IgD-negative memory B cell (primary cell): ENCODE results near the gene PPT1. TPM values are rescaled to one million over a fixed set of nuclear protein-coding genes. Genes with fewer than 3 reads are reported as not detected.

Experiments
- H3K27ac Mint-ChIP-seq, 3 donors: one replicate each; pipeline ENCODE4 v1.8.0; 2020 to 2022; ENCODE audit warnings: mild to moderate bottlenecking in 3 of 3, mixed read lengths in 3 of 3, moderate library complexity in 1 of 3
- H3K27me3 Mint-ChIP-seq: one replicate; pipeline ENCODE4 v1.8.0; 2021; ENCODE audit warnings: mixed read lengths
- H3K36me3 Mint-ChIP-seq: one replicate; pipeline ENCODE4 v1.8.0; 2020; ENCODE audit warnings: mild to moderate bottlenecking, mixed read lengths
- H3K4me1 Mint-ChIP-seq, 3 donors: one replicate each; pipeline ENCODE4 v1.8.0; 2020 to 2022; ENCODE audit warnings: mixed read lengths in 3 of 3, mild to moderate bottlenecking in 1 of 3
- H3K4me3 Mint-ChIP-seq, 4 donors: one replicate each; pipeline ENCODE4 v1.8.0; 2020 to 2022; ENCODE audit warnings: mild to moderate bottlenecking in 4 of 4, mixed read lengths in 4 of 4, moderate library complexity in 3 of 4
- H3K9me3 Mint-ChIP-seq, 3 donors: one replicate each; pipeline ENCODE4 v1.8.0; 2020 to 2021; ENCODE audit warnings: mixed read lengths in 3 of 3, mild to moderate bottlenecking in 1 of 3
- polyA plus RNA-seq: library from polyadenylated mRNA; unstranded; fragments of 300-500 nt; fragmentation: Illumina TruSeq; gene quantifications from one replicate; pipeline ENCODE4 v1.2.3, GENCODE V29; 2021

Gene PPT1
- polyA plus RNA-seq, 1 donor from 2014 or later, result 107 TPM

- Mint-ChIP-seq H3K27me3 (no peaks in the 10 kb centered on the region), H3K4me3 (peak overlapping the region in 2 of 4 donors; percentile 10 to 32), H3K27ac (peak overlapping the region in 2 of 3 donors; percentile 67 to 83), H3K9me3 (no peaks in the 10 kb centered on the region), H3K4me1 (peaks cover 48 to 75% (median 60%) of the 10 kb centered on the region in 3 donors), H3K36me3 (peaks cover 6% of the 10 kb centered on the region)
Observed at GRCh38 chr1:40053138-40053887, 43.7 kb downstream of the PPT1 start.

- peaks cover 4% of the 10 kb centered on the region for H3K36me3 Mint-ChIP-seq
Observed at GRCh38 chr1:40050863-40051262, 46.2 kb downstream of the PPT1 start.

GRCh38 chr1:40049725-40050124 is 47.3 kb downstream of the PPT1 start:
- Mint-ChIP-seq H3K4me1 (peaks cover 38 to 62% (median 42%) of the 10 kb centered on the region in 3 donors), H3K27ac (peak overlapping the region; percentile 4 to 46 (median 14)), H3K9me3 (no peaks in the 10 kb centered on the region), H3K36me3 (peaks cover 4% of the 10 kb centered on the region), H3K4me3 (peak overlapping the region in 2 of 4 donors; percentile 18 to 77), H3K27me3 (no peaks in the 10 kb centered on the region)

More at GRCh38 chr1:40050863-40051262, 46.2 kb downstream of the PPT1 start:
- no peaks in the 10 kb centered on the region for H3K9me3 Mint-ChIP-seq
- peak overlapping the region in 3 of 4 donors; percentile 2 to 87 (median 53) for H3K4me3 Mint-ChIP-seq
- H3K4me1 Mint-ChIP-seq, result peaks cover 43 to 65% (median 43%) of the 10 kb centered on the region in 3 donors
- no peaks in the 10 kb centered on the region for H3K27me3 Mint-ChIP-seq
- peak overlapping the region; percentile 6 to 48 (median 48) for H3K27ac Mint-ChIP-seq

GRCh38 chr1:40047769-40048168 is 49.3 kb downstream of the PPT1 start:
- Mint-ChIP-seq H3K4me1 (peaks cover 39 to 62% (median 48%) of the 10 kb centered on the region in 3 donors), H3K9me3 (no peaks in the 10 kb centered on the region), H3K27ac (peak overlapping the region in 1 of 3 donors; percentile 49), H3K27me3 (no peaks in the 10 kb centered on the region), H3K36me3 (peaks cover 9% of the 10 kb centered on the region), H3K4me3 (no peak overlapping the region)

- H3K27ac Mint-ChIP-seq, result peak overlapping the region in 1 of 3 donors; percentile 49
- H3K27me3 Mint-ChIP-seq, result no peaks in the 10 kb centered on the region
- H3K4me1 Mint-ChIP-seq, result peaks cover 43 to 65% (median 53%) of the 10 kb centered on the region in 3 donors
- H3K9me3 Mint-ChIP-seq, result no peaks in the 10 kb centered on the region
- peak overlapping the region in 2 of 4 donors; percentile 10 to 17 for H3K4me3 Mint-ChIP-seq
- peaks cover 10% of the 10 kb centered on the region for H3K36me3 Mint-ChIP-seq
Observed at GRCh38 chr1:40047276-40047675, 49.8 kb downstream of the PPT1 start.

GRCh38 chr1:40045766-40046165 is 51.3 kb downstream of the PPT1 start:
- Mint-ChIP-seq H3K27me3 (no peaks in the 10 kb centered on the region), H3K27ac (peak overlapping the region in 1 of 3 donors; percentile 65), H3K9me3 (no peaks in the 10 kb centered on the region), H3K4me1 (peaks cover 45 to 63% (median 51%) of the 10 kb centered on the region in 3 donors), H3K4me3 (peak overlapping the region in 3 of 4 donors; percentile 28 to 78 (median 61)), H3K36me3 (peaks cover 7% of the 10 kb centered on the region)

- Mint-ChIP-seq H3K27me3 (no peaks in the 10 kb centered on the region), H3K36me3 (peaks cover 6% of the 10 kb centered on the region), H3K27ac (peak overlapping the region in 1 of 3 donors; percentile 65), H3K4me1 (peaks cover 48 to 60% (median 48%) of the 10 kb centered on the region in 3 donors), H3K9me3 (no peaks in the 10 kb centered on the region), H3K4me3 (peak overlapping the region in 2 of 4 donors; percentile 51 to 88)
Observed at GRCh38 chr1:40045182-40045581, 51.9 kb downstream of the PPT1 start.

GRCh38 chr1:40044110-40044509 is 52.9 kb downstream of the PPT1 start:
- no peaks in the 10 kb centered on the region for H3K9me3 Mint-ChIP-seq
- H3K27ac Mint-ChIP-seq, result peak overlapping the region; percentile 67 to 81 (median 78)
- peaks cover 6% of the 10 kb centered on the region for H3K36me3 Mint-ChIP-seq
- H3K4me1 Mint-ChIP-seq, result peaks cover 43 to 52% (median 48%) of the 10 kb centered on the region in 3 donors
- H3K27me3 Mint-ChIP-seq, result no peaks in the 10 kb centered on the region
- peak overlapping the region; percentile 23 to 98 (median 78) for H3K4me3 Mint-ChIP-seq

GRCh38 chr1:40042341-40042740 is 54.7 kb downstream of the PPT1 start:
- H3K27me3 Mint-ChIP-seq, result no peaks in the 10 kb centered on the region
- peaks cover 6% of the 10 kb centered on the region for H3K36me3 Mint-ChIP-seq
- H3K9me3 Mint-ChIP-seq, result no peaks in the 10 kb centered on the region
- H3K4me3 Mint-ChIP-seq, result peak overlapping the region; percentile 93 to 98 (median 98)
- H3K4me1 Mint-ChIP-seq, result peaks cover 43 to 47% (median 44%) of the 10 kb centered on the region in 3 donors
- peak overlapping the region in 2 of 3 donors; percentile 55 to 99 for H3K27ac Mint-ChIP-seq

GRCh38 chr1:40041466-40041838 is 55.6 kb downstream of the PPT1 start:
- peaks cover 6% of the 10 kb centered on the region for H3K36me3 Mint-ChIP-seq

GRCh38 chr1:40040511-40041465 is 56.3 kb downstream of the PPT1 start, which contains the start of gene CAP1:
Gene CAP1, plus strand, starts transcription at chr1:40040729. Its CDS starts 18,618 bp downstream, at chr1:40059347.
- Mint-ChIP-seq H3K27me3 (no peaks in the 10 kb centered on the region), H3K36me3 (peaks cover 6% of the 10 kb centered on the region), H3K4me3 (peak within 1 kb of the TSS; percentile 93 to 98 (median 98)), H3K9me3 (no peaks in the 10 kb centered on the region), H3K27ac (peak within 1 kb of the TSS; percentile 96 to 99 (median 99)), H3K4me1 (peaks cover 39 to 44% (median 43%) of the 10 kb centered on the region in 3 donors)

More at GRCh38 chr1:40041466-40041838, 55.6 kb downstream of the PPT1 start:
- Mint-ChIP-seq H3K27me3 (no peaks in the 10 kb centered on the region), H3K9me3 (no peaks in the 10 kb centered on the region), H3K4me3 (peak overlapping the region; percentile 93 to 98 (median 98)), H3K27ac (peak overlapping the region; percentile 96 to 99 (median 99)), H3K4me1 (peaks cover 41 to 47% (median 43%) of the 10 kb centered on the region in 3 donors)

GRCh38 chr1:40039757-40040510 is 57.1 kb downstream of the PPT1 start:
- peaks cover 36 to 46% (median 43%) of the 10 kb centered on the region in 3 donors for H3K4me1 Mint-ChIP-seq
- no peaks in the 10 kb centered on the region for H3K27me3 Mint-ChIP-seq
- H3K27ac Mint-ChIP-seq, result peak overlapping the region; percentile 96 to 99 (median 99)
- H3K36me3 Mint-ChIP-seq, result peaks cover 6% of the 10 kb centered on the region
- H3K9me3 Mint-ChIP-seq, result no peaks in the 10 kb centered on the region
- peak overlapping the region; percentile 93 to 98 (median 98) for H3K4me3 Mint-ChIP-seq

GRCh38 chr1:40039245-40039756 is 57.8 kb downstream of the PPT1 start:
- Mint-ChIP-seq H3K36me3 (peaks cover 6% of the 10 kb centered on the region), H3K27me3 (no peaks in the 10 kb centered on the region), H3K27ac (peak overlapping the region; percentile 96 to 99 (median 99)), H3K4me1 (peaks cover 40 to 50% (median 45%) of the 10 kb centered on the region in 3 donors), H3K4me3 (peak overlapping the region; percentile 93 to 98 (median 98)), H3K9me3 (no peaks in the 10 kb centered on the region)

- H3K4me3 Mint-ChIP-seq, result peak overlapping the region in 3 of 4 donors; percentile 98
- H3K36me3 Mint-ChIP-seq, result peaks cover 2% of the 10 kb centered on the region
- H3K27ac Mint-ChIP-seq, result peak overlapping the region; percentile 96 to 99 (median 99)
- no peaks in the 10 kb centered on the region for H3K9me3 Mint-ChIP-seq
- peaks cover 37 to 51% (median 44%) of the 10 kb centered on the region in 3 donors for H3K4me1 Mint-ChIP-seq
- H3K27me3 Mint-ChIP-seq, result no peaks in the 10 kb centered on the region
Observed at GRCh38 chr1:40038697-40039096, 58.4 kb downstream of the PPT1 start.
